K562 (cell line): ENCODE results near the gene PLA2G4A. TPM values are rescaled to one million over a fixed set of nuclear protein-coding genes. Genes with fewer than 3 reads are reported as not detected.

Experiments
- ATAC-seq: fragments of 200-7000 bp; cut with Tn5 transposase; 3 replicates; pipeline ENCODE4 v1.9.1; 2020; ENCODE audit warnings: moderate library complexity
- BruUV-seq: library from RNA; stranded (reverse); fragments of 400-500 nt; replicated peaks from 2 replicates; lab custom pipeline; 2021; lab: Mats Ljungman, UMichigan
- CTCF ChIA-PET: fragments of 300-600 bp; formaldehyde crosslinking; extraction: SDS; loops from one replicate; lab custom pipeline; 2021; ENCODE audit warnings: low intra/inter-chr PET ratio; lab: Yijun Ruan, JAX
- POLR2A ChIA-PET: fragments of 300-600, 350-650 bp; sonication (Branson Sonifier 250); formaldehyde crosslinking; extraction: SDS; loops from one replicate; lab custom pipeline; 2021; ENCODE audit warnings: antibody characterized with exemption, inconsistent platforms; lab: Yijun Ruan, JAX
- DNase-seq, 4 experiments: peaks; one replicate each; pipeline versions ENCODE4 v3.0.0 to v3.0.0-alpha.2; 2011 to 2018; ENCODE audit warnings: low spot score in 3 of 4, mixed read lengths in 3 of 4; ENCODE audit errors: extremely low read depth in 1 of 4
- FAIRE-seq: peaks from 2 replicates; lab custom pipeline; 2011; peaks lifted over from hg19 to GRCh38; lab: Jason Lieb, UNC
- H2AFZ ChIP-seq: 2 replicates; pipeline ENCODE4 v1.6.0; 2011; ENCODE audit warnings: low read depth, low read length, control low read depth, inconsistent platforms
- H3K27ac ChIP-seq: fragments of 200-600 bp; 3 replicates; pipeline ENCODE4 v1.8.0; 2011; ENCODE audit warnings: low read depth, mild to moderate bottlenecking, control low read depth, inconsistent platforms, low read length, moderate library complexity, mixed read lengths; ENCODE audit errors: extremely low read depth
- H3K27me3 ChIP-seq, 2 experiments: fragments of 300-600 bp in 1 of 2; 2 replicates in 1 of 2; 3 replicates in 1 of 2; pipeline versions ENCODE4 v1.6.0 to v1.8.0; 2011; ENCODE audit warnings: inconsistent platforms in 2 of 2, low read length in 2 of 2, mild to moderate bottlenecking in 1 of 2, mixed read lengths in 1 of 2, moderate library complexity in 1 of 2; ENCODE audit not compliant: control insufficient read depth in 2 of 2, insufficient read depth in 2 of 2
- H3K36me3 ChIP-seq: fragments of 300-600 bp; 3 replicates; pipeline ENCODE4 v1.8.0; 2011; ENCODE audit warnings: mild to moderate bottlenecking, low read length, inconsistent platforms; ENCODE audit not compliant: control insufficient read depth, insufficient read depth
- H3K4me1 ChIP-seq, 2 experiments: fragments of 200-600 bp in 1 of 2; replicated peaks in 1 of 2; 2 replicates in 1 of 2; 3 replicates in 1 of 2; pipeline versions ENCODE4 v1.5.1 to v1.8.0; 2011; ENCODE audit warnings: inconsistent platforms in 2 of 2, low read length in 2 of 2, mild to moderate bottlenecking in 1 of 2, mixed read lengths in 1 of 2, moderate library complexity in 1 of 2; ENCODE audit not compliant: control insufficient read depth in 2 of 2, insufficient read depth in 2 of 2
- H3K4me2 ChIP-seq: 2 replicates; pipeline ENCODE4 v1.6.1; 2011; ENCODE audit warnings: low read length, control low read depth, inconsistent platforms, mixed read lengths; ENCODE audit not compliant: insufficient read depth
- H3K4me3 ChIP-seq: fragments of 200-600 bp; sonication (generic), shearing (Covaris generic); 2 replicates; pipeline ENCODE4 v1.5.1; 2016; ENCODE audit warnings: control low read depth, inconsistent platforms
- H3K79me2 ChIP-seq: fragments of 200-600 bp; 3 replicates; pipeline ENCODE4 v1.8.0; 2011; ENCODE audit warnings: low read length, inconsistent platforms; ENCODE audit not compliant: control insufficient read depth, insufficient read depth
- H3K9ac ChIP-seq, 2 experiments: 2 replicates each; pipeline versions ENCODE4 v1.6.0 to v1.6.1; 2011; ENCODE audit warnings: low read depth in 2 of 2, low read length in 2 of 2, control low read depth in 1 of 2, inconsistent platforms in 1 of 2, mild to moderate bottlenecking in 1 of 2, mixed read lengths in 1 of 2; ENCODE audit not compliant: insufficient read depth in 1 of 2
- H3K9me1 ChIP-seq: one replicate; pipeline ENCODE4 v1.6.0; 2011; ENCODE audit warnings: inconsistent platforms, mild to moderate bottlenecking, low read length, moderate library complexity; ENCODE audit not compliant: control insufficient read depth, insufficient read depth
- H3K9me3 ChIP-seq: replicated peaks from 2 replicates; pipeline ENCODE4 v1.5.1; 2011; ENCODE audit warnings: low read depth, low read length, inconsistent platforms; ENCODE audit not compliant: control insufficient read depth, insufficient read depth
- H4K20me1 ChIP-seq: replicated peaks from 2 replicates; pipeline ENCODE4 v1.6.1; 2011; ENCODE audit warnings: low read length, inconsistent platforms, mixed read lengths; ENCODE audit not compliant: control insufficient read depth, insufficient read depth
- DIDO1 ChIP-seq: fragments of 450-650 bp; IDR thresholded peaks from 2 replicates; pipeline ENCODE4 v1.6.1; 2016; ENCODE audit warnings: low read depth, missing biosample characterization, missing genetic modification characterization
- ELF2 ChIP-seq: fragments of 250-450 bp; sonication (Bioruptor Pico); IDR thresholded peaks from 2 replicates; pipeline ENCODE4 v1.5.0; 2021; ENCODE audit warnings: mild to moderate bottlenecking
- ESRRB ChIP-seq: fragments of 250-450 bp; sonication (Bioruptor Pico); IDR thresholded peaks from 2 replicates; pipeline ENCODE4 v1.5.0; 2020; ENCODE audit warnings: mild to moderate bottlenecking, moderate library complexity, borderline replicate concordance
- EZH2 ChIP-seq: IDR thresholded peaks from 2 replicates; pipeline ENCODE4 v1.6.1; 2012; ENCODE audit warnings: low read depth, mild to moderate bottlenecking, inconsistent platforms, low read length, borderline replicate concordance
- GABPB2 ChIP-seq: fragments of 250-450 bp; sonication (Bioruptor Pico); conservative IDR thresholded peaks from 2 replicates; pipeline ENCODE4 v1.5.1; 2021; ENCODE audit warnings: mild to moderate bottlenecking
- PHB ChIP-seq: fragments of 250-450 bp; sonication (Bioruptor Pico); IDR thresholded peaks from 2 replicates; pipeline ENCODE4 v1.5.0; 2021
- TAF9B ChIP-seq: fragments of 450-650 bp; IDR thresholded peaks from 2 replicates; pipeline ENCODE4 v1.6.1; 2018; ENCODE audit warnings: mild to moderate bottlenecking; ENCODE audit not compliant: partially characterized antibody
- XRCC5 ChIP-seq: fragments of 200-400 bp; formaldehyde crosslinking; IDR thresholded peaks from 2 replicates; pipeline ENCODE4 v1.6.1; 2017; ENCODE audit warnings: low read depth, mild to moderate bottlenecking, low read length
- WGBS: fragments of 100-300 bp; shearing (Covaris generic); methylation state at CpG from one replicate; pipeline ENCODE4 v1.1.6; 2016; ENCODE audit warnings: low coverage, mixed read lengths; ENCODE audit not compliant: insufficient coverage; ENCODE audit errors: missing lambda C conversion rate; 5-methylcytosine and 5-hydroxymethylcytosine counted together
- in situ Hi-C: fragments of 300-500 bp; cut with MboI; formaldehyde crosslinking; loops from 4 replicates; pipeline ENCODE4 v1.15.0; 2018; ENCODE audit warnings: inconsistent platforms, mixed read lengths
- intact Hi-C: fragments of 100-400 bp; cut with micrococcal nuclease; formaldehyde crosslinking; loops from 2 replicates; pipeline ENCODE4 v1.14.2; 2022
- polyA plus RNA-seq, 8 experiments: library from polyadenylated mRNA; depleted of rRNA in 4 of 8; stranded (reverse) in 5 of 8; unstranded in 3 of 8; fragments of >200 nt; fragmentation: Nextera tagmentation in 2 of 8; fragmentation: Illumina TruSeq in 1 of 8; extraction: Ambion mirVana in 2 of 8; extraction: Trizol in 1 of 8; gene quantifications; 2 replicates each; pipeline versions ENCODE4 v1.2.1 to v1.2.3, GENCODE V29; 2011 to 2014; ENCODE audit warnings: inconsistent platforms in 1 of 8, missing spikeins in 1 of 8
- total RNA-seq, 7 experiments: library from RNA; depleted of rRNA in 6 of 7; stranded (reverse); fragments of >200 nt in 6 of 7; fragmentation: Illumina TruSeq in 2 of 7; extraction: Trizol in 2 of 7; gene quantifications; 2 replicates each; pipeline versions ENCODE4 v1.2.1 to v1.2.3, GENCODE V29; 2011 to 2021; ENCODE audit warnings: low replicate concordance in 1 of 7
- TF ChIP-seq, protein P1 (sequence below): fragments of 450-650 bp; IDR thresholded peaks from 2 replicates; pipeline ENCODE4 v1.6.1; 2014; ENCODE audit warnings: low read depth, mild to moderate bottlenecking, moderate library complexity, borderline replicate concordance

Gene PLA2G4A
- total and polyA plus RNA-seq, 9 of the 15 experiments (the other 6 are each of a cell fraction or from before 2014, with no cell fraction given), result 0.04 to 0.71 (median 0.22) TPM; not detected in 4

- 29% methylated on average over 1 of the region's 1 CpG for WGBS
- H3K79me2 ChIP-seq, result no peaks in the 10 kb centered on the region
- FAIRE-seq (no peak), ATAC-seq (no peak), DNase-seq (no peak)
- 0 out of 2 replicates have a peak, but pooled peaks cover 2% of the 10 kb centered on the region for H3K9me3 ChIP-seq
- no peaks in the 10 kb centered on the region for H3K27me3 ChIP-seq
- H3K36me3 ChIP-seq, result no peaks in the 10 kb centered on the region
- intact Hi-C loops, result no loop called here
- H3K4me3 ChIP-seq, result no peak overlapping the region
- H3K4me2 ChIP-seq, result no peak overlapping the region
- ChIA-PET CTCF (no interaction called here), POLR2A (no interaction called here)
- no TSS peak for BruUV-seq
- no peak overlapping the region for H3K9ac ChIP-seq
- H3K27ac ChIP-seq, result no peak overlapping the region
- no peaks in the 10 kb centered on the region for H4K20me1 ChIP-seq
- H3K4me1 ChIP-seq, result no peaks in the 10 kb centered on the region
- no peaks in the 10 kb centered on the region for H3K9me1 ChIP-seq
- TF ChIP-seq GABPB2 (CRISPR knock-in tag) (no peak), PHB (CRISPR knock-in tag) (no peak), TAF9B (no peak), ELF2 (CRISPR knock-in tag) (no peak), DIDO1 (tag) (no peak), ESRRB (CRISPR knock-in tag) (no peak), XRCC5 (no peak), EZH2 (no peak)
- TF ChIP-seq, protein P1, sequence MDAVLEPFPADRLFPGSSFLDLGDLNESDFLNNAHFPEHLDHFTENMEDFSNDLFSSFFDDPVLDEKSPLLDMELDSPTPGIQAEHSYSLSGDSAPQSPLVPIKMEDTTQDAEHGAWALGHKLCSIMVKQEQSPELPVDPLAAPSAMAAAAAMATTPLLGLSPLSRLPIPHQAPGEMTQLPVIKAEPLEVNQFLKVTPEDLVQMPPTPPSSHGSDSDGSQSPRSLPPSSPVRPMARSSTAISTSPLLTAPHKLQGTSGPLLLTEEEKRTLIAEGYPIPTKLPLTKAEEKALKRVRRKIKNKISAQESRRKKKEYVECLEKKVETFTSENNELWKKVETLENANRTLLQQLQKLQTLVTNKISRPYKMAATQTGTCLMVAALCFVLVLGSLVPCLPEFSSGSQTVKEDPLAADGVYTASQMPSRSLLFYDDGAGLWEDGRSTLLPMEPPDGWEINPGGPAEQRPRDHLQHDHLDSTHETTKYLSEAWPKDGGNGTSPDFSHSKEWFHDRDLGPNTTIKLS, result no peak
- in situ Hi-C loops, result no loop called here
- no peak overlapping the region for H2AFZ ChIP-seq
Measured at GRCh38 chr1:186975220-186975619, 146.5 kb downstream of the PLA2G4A start.
